AG20443 (cell line): ENCODE data around the gene ELFN2.

Experiments used
- DNase-seq: peaks from one replicate; pipeline ENCODE4 v3.0.0; 2012; ENCODE audit warnings: low spot score, mixed read lengths

ELFN2 gene

GRCh38 chr22:37356922-37357321 is 70.4 kb downstream of the ELFN2 start:
- DNase-seq, result no peak

DNA sequence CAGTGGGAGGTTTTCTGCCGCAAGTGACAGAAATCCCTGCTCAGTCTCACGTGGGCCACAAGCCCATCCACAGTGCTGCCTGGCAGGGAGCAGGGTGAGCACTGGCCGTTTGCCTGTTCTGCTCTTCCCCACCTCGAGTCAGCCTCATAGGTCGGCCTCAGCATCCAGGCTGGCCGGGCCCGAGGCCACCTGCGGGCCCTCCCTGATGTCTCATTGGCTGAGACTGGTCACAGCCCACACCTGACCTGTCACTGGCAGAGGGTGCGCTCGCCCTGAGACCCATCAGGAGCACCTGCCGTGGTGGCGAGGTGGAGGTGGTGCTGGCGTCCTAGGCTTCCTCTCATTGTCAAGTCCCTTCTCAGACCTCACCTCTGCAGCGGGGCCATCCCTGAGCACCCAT is 72.1 kb downstream of the ELFN2 start:
- DNase-seq, result no peak

DNA sequence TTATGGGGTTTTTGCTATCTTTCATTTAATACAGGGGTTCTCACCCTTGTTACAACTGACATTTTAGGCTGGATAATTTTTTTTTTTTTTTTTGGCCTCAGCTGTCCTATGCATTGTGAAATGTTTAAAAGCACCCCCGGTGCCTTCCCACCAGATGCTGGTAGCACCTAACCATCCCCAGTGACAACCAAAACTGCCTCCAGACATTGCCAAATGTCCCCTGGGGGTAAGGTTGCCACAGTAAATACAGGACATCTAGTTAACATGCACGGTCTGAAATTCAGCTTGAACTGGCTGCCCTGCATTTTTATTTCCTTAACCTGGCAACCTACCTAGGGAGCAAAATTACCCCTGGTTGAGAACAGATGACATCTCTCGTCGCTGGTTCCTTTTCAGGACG is 72.6 kb downstream of the ELFN2 start:
- DNase-seq, result no peak

DNA sequence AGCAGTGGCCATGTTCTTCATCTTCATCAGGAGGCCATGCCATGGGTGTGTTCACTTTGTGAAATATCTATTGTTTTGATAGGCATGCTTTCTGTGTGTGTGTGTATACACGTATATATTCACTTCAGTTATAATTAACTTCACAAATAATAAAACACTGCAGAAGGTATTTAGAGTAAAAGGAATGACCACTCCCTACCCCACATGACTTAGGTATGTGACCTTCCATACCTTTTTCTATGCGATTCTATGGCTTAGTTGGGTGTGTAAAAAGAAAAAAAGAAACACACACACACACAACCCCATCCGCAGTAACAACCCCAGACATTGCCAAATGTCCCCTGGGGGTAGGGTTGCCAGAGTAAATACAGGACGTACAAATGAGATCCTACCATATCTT is 73.0 kb downstream of the ELFN2 start:
- DNase-seq, result no peak

- peak; percentile 36 for DNase-seq
These were observed 73.4 kb downstream of the ELFN2 start for GRCh38 chr22:37353839-37354238.

GRCh38 chr22:37352481-37352880 is 74.8 kb downstream of the ELFN2 start:
- DNase-seq, result no peak

DNA sequence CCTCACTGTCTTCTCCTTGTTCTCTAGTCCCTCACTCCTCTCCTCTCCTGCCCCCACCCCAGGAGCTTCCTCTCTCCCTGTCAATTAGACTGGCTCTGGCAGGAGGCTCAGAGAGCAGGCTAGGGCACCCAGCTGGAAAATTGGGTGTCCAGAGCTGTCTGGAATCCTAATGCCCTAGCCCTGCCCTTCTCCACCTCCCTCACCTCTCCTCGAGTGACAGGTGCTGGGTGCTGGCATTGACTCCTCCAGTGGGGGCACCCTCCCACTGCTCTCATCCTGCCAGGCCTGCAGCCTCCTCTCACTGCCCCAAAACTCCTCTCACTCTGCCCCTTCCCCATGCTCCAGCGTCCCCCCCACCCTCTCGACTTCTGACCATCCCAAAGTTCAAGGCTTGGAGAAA is 76.0 kb downstream of the ELFN2 start:
- DNase-seq, result no peak

DNA sequence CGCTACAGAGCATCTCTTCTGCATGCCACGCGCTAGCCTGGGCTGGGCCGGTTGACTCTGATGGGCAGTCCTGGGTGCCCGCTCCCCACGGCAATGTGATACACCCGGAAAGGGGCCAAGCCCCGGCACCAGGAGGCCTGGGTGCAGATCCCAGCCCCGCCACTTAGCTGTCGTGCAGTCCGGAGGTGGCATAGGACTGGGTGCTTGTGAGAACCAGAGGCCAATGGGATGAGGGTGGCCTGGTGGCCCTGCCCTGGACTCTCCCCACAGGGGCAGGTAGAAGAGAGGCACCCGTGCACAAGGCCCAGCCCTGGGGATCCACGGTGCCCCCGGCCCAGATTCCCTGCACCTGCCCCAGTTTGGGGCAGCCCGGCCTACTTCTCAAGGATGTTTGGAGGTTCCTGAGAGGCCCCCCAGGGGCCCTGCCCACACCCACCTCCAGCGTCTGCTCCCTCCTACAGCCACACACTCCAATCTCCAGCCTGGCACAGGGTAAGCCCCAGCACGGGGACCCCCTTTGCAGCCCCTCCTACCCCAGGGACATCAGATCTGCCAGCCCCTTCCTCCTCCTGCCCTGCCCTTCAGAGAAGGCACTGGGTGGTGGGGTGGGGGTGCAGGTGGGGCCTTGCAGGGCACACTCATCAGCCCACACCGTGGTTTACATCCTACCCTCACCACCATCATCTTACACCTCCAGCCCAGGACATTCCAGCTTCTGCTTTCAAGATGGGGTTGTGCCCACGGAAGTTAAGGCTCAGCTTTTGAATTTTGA is 78.0 kb downstream of the ELFN2 start:
- no peak for DNase-seq

DNA sequence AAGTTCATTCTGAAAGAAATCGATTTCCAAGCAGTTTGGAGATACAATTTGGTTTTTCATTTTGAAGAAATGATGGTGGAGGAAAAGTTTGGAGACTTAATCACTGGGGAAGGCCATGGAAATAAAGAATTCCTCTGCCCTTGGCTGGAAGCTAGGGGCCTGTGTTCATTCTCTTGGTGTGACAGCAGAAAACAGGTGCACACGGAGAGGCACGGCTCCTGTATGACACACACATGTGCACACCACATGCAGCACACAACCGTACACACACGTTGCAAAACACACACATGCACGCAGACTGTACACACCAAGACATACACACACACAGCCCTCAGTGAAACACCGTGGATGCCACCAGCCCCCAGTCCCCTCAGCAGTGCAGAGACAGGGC is 80.8 kb downstream of the ELFN2 start:
- DNase-seq, result no peak

GRCh38 chr22:37345863-37346504 is 81.3 kb downstream of the ELFN2 start:
- peak; percentile 87 for DNase-seq

DNA sequence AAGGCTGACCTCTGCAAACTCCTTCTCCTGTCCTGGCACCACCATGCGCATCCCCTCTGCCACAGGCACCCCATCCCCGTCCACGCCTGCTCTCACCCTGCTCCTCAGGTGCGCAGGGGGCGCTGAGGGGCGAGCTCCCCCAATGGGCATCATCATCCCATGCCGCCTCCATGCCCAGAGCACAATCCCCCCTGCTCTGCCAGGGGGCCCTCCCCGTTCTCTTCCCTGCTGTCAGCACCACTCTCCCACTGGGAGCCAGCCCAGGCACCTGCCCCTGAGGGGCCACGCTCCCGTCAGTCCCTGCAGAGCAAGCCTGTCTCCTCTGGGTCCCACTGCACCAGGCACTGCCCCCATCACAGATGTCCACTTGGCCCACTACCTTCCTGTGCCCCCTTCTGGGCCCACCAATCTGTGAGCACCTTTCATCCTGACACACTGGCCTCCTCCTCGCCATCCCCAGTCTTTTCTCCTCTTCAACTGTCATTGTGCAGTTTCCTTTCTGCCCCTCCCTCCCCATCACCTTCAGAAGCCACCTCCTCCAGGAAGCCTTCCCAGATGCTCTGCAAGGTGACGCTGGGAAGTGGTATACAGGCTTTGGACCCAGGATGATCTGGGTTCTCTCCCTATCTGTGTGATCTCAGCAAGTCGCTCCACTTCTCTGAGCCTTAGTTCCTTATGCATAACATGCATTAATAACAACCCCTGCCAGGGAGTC is 82.4 kb downstream of the ELFN2 start:
- DNase-seq, result no peak

GRCh38 chr22:37343863-37344734 is 83.2 kb downstream of the ELFN2 start:
- DNase-seq, result no peak

DNA sequence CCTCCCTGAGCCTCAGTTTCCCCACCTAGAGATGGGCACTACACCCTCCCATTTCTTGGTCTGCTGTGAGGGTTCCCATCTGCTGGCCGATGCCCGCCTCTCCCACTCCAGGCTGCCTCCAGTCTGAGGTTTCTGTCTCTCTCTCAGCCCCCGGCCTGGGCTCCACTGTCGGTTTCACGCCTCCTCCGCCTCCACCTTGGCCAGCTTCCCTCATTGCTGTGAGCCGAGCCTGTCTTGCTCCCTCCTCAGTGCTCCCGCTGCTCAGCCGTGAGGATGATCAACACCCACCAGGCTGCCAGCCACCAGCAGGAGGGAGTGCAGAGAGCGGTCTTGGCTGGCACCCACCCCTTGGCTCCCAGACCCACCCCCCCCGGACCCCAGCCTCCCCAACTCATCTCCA is 83.9 kb downstream of the ELFN2 start:
- DNase-seq, result no peak

GRCh38 chr22:37342065-37342464 is 85.2 kb downstream of the ELFN2 start:
- DNase-seq, result no peak

GRCh38 chr22:37340331-37341262 is 86.7 kb downstream of the ELFN2 start:
- DNase-seq, result no peak

GRCh38 chr22:37338539-37339246 is 88.6 kb downstream of the ELFN2 start:
- DNase-seq, result no peak

GRCh38 chr22:37337204-37337943 is 89.9 kb downstream of the ELFN2 start:
- DNase-seq, result peak; percentile 41

- no peak for DNase-seq
These were observed 90.7 kb downstream of the ELFN2 start for GRCh38 chr22:37336579-37336978.

GRCh38 chr22:37335806-37336199 is 91.5 kb downstream of the ELFN2 start:
- DNase-seq, result no peak
